ENCODE measurements around the gene FIGNL1.

The FIGNL1 gene

GRCh38 chr7:50394315-50394714 is 55.8 kb downstream of the FIGNL1 start:
- no peak for DNase-seq
